Measurements from ENCODE around the gene SRGAP2. TPM values are rescaled to one million over a fixed set of nuclear protein-coding genes. Genes with fewer than 3 reads are reported as not detected.
"Not testable (repeated sequence)": the region's sequence is repeated elsewhere in the genome, so short reads cannot be mapped to it uniquely, and the experiment has no call there.

SRGAP2 gene
- total RNA-seq, 2 experiments from 2014 or later: 98.2 to 105 TPM

GRCh38 chr1:206240288-206240687 is 36.9 kb downstream of the SRGAP2 start:
- CTCF ChIA-PET; H3K27me3 Mint-ChIP-seq (ENCODE audit: low read depth); H3K4me3 Mint-ChIP-seq; DNase-seq; H3K36me3 Mint-ChIP-seq (ENCODE audit: low read depth); POLR2A ChIA-PET; ATAC-seq; H3K9me3 Mint-ChIP-seq (ENCODE audit: insufficient read depth); H3K27ac Mint-ChIP-seq: not testable (repeated sequence)
- peaks cover 14% of the 10 kb centered on the region for H3K4me1 Mint-ChIP-seq (ENCODE audit: low read depth)

- POLR2A ChIA-PET: not testable (repeated sequence)
Observed at GRCh38 chr1:206243335-206243734, 40.0 kb downstream of the SRGAP2 start.

GRCh38 chr1:206245479-206245878 is 42.1 kb downstream of the SRGAP2 start:
- not testable (repeated sequence) for H3K9me3 Mint-ChIP-seq (ENCODE audit: insufficient read depth)

More at GRCh38 chr1:206243335-206243734, 40.0 kb downstream of the SRGAP2 start:
- H3K36me3 Mint-ChIP-seq (ENCODE audit: low read depth); H3K4me3 Mint-ChIP-seq; H3K27me3 Mint-ChIP-seq (ENCODE audit: low read depth); H3K4me1 Mint-ChIP-seq (ENCODE audit: low read depth); CTCF ChIA-PET; H3K27ac Mint-ChIP-seq; H3K9me3 Mint-ChIP-seq (ENCODE audit: insufficient read depth): not testable (repeated sequence)
- peak; percentile 74 for ATAC-seq
- peak; percentile 24 for DNase-seq

GRCh38 chr1:206246129-206246886 is 43.0 kb downstream of the SRGAP2 start:
- H3K4me1 Mint-ChIP-seq (ENCODE audit: low read depth); ATAC-seq; H3K36me3 Mint-ChIP-seq (ENCODE audit: low read depth); H3K27ac Mint-ChIP-seq; H3K27me3 Mint-ChIP-seq (ENCODE audit: low read depth); DNase-seq; POLR2A ChIA-PET; H3K9me3 Mint-ChIP-seq (ENCODE audit: insufficient read depth); CTCF ChIA-PET; H3K4me3 Mint-ChIP-seq: not testable (repeated sequence)

More at GRCh38 chr1:206245479-206245878, 42.1 kb downstream of the SRGAP2 start:
- H3K27me3 Mint-ChIP-seq (ENCODE audit: low read depth); H3K27ac Mint-ChIP-seq; ATAC-seq; H3K4me3 Mint-ChIP-seq; DNase-seq; POLR2A ChIA-PET; CTCF ChIA-PET; H3K4me1 Mint-ChIP-seq (ENCODE audit: low read depth); H3K36me3 Mint-ChIP-seq (ENCODE audit: low read depth): not testable (repeated sequence)

- H3K9me3 Mint-ChIP-seq (ENCODE audit: insufficient read depth); POLR2A ChIA-PET; CTCF ChIA-PET; H3K36me3 Mint-ChIP-seq (ENCODE audit: low read depth); H3K27ac Mint-ChIP-seq; DNase-seq; H3K4me3 Mint-ChIP-seq; H3K27me3 Mint-ChIP-seq (ENCODE audit: low read depth); H3K4me1 Mint-ChIP-seq (ENCODE audit: low read depth): not testable (repeated sequence)
- ATAC-seq: peak; percentile 55
Observed at GRCh38 chr1:206250953-206251681, 47.8 kb downstream of the SRGAP2 start.

GRCh38 chr1:206252680-206253335 is 49.5 kb downstream of the SRGAP2 start:
- H3K4me1 Mint-ChIP-seq (ENCODE audit: low read depth); H3K9me3 Mint-ChIP-seq (ENCODE audit: insufficient read depth); ATAC-seq; H3K4me3 Mint-ChIP-seq; H3K27ac Mint-ChIP-seq; H3K36me3 Mint-ChIP-seq (ENCODE audit: low read depth); H3K27me3 Mint-ChIP-seq (ENCODE audit: low read depth); DNase-seq; POLR2A ChIA-PET; CTCF ChIA-PET: not testable (repeated sequence)

Other genes with a start within 250 kb of the SRGAP2 start
- gene RAB7B, start 200.1 kb upstream of the SRGAP2 start, total RNA-seq: not detected
- not detected for gene CTSE, start 179.6 kb upstream of the SRGAP2 start, total RNA-seq
- gene RHEX, start 150.4 kb upstream of the SRGAP2 start, total RNA-seq: not detected
- gene AVPR1B, start 86.2 kb upstream of the SRGAP2 start, total RNA-seq: not detected
- 10 to 100 TPM; 30.0 to 30.4 TPM for gene FAM72A, start 702 bp upstream of the SRGAP2 start, total RNA-seq

Data from activated CD8-positive, alpha-beta T cell treated with anti-CD3 and anti-CD28 coated beads, Interleukin-2, amount 10 ng/mL, durations not matched to agents 7 days and 5 days (primary cell).